NCI-H82 (cell line): ENCODE data around the gene PFKFB3.
"Not testable (repeated sequence)": the region's sequence is repeated elsewhere in the genome, so short reads cannot be mapped to it uniquely, and the experiment has no call there.

Experiments
- DNase-seq: peaks from one replicate; lab custom pipeline; 2025; lab: John Stamatoyannopoulos, UW

Gene PFKFB3

DNA sequence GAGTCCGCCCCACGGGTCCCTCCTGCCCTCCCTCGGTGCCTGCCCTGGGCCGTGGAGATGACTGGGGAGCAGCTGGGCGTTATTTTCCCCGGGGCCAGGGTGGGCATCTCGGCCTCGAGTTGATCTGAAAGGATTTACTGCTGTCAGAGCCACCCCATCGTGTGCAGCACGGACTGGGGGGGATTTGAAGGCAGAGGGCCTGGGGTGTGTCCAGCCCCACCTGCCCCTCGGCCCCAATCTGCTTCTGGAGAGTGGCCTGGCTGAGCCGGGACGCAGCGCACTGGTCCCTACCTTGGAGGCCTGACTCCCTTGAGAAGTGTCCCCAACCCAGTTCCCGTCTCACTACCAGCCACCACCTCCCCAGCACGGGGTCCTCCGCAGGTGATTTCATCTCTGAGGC lies 24.2 kb upstream of the PFKFB3 start:
- DNase-seq, result no peak

DNA sequence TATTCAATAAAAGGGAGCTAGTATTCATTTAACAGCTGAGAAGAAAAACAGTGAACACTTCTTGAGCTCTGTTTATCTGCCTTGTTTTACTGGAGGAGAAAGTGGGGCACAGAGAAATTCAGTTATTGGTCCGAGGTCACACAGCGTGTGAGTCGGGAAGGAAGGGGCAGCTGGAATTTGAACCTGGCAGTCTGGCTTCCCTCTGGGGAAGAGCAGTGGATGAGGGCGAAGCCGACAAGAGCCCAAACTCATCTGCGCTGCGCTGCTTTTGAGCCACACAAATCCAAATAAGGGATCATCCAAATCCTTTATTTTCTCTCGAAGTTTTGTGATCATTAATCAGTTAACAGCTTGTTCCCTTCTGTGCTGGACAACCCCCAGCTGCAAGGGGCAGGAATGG lies 23.7 kb upstream of the PFKFB3 start:
- DNase-seq, result no peak

DNA sequence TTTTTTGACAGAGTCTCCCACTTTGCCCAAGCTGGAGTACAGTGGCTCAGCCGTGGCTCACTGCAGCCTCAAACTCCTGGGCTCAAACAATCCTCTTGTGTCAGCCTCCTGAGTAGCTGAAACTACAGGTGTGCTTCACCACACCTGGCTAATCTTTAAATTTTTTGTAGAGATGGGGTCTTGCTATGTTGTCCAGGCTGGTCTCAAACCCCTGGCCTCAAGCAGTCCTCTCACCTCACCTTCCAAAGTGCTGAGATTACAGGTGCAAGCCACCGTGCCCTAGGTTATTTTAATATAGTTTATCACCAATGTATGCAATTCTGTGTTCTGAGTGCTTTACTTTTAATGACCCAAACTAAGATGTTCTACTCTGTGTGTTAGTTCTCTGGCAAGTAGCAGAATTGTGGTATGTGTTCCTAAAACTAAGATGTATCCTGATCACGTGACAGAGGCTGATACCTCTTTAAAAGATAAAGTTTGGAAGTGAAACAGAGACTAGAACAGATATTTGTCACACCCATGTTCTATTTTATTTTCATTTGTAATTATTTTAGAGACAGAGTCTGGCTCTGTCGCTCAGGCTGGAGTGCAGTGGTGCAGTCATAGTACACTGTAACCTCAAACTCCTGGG lies 22.1 kb upstream of the PFKFB3 start:
- no peak for DNase-seq

DNA sequence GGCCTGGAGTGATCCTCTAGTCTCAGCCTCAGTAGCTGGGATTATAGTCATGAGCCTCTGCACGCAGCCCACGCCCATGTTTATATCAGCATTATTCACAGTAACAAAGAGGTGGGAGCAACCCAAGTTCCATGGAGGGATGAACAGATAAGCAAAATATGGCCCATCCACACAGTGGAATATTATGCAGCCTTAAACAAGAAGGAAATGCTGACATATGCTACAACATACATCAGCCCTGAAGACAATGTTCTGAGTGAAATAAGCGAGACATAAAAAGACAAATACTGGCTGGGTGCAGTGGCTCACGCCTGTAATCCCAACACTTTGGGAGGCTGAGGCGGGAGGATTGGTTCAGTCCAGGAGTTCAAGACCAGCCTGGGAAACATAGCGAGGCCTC lies 21.5 kb upstream of the PFKFB3 start:
- DNase-seq, result no peak

DNA sequence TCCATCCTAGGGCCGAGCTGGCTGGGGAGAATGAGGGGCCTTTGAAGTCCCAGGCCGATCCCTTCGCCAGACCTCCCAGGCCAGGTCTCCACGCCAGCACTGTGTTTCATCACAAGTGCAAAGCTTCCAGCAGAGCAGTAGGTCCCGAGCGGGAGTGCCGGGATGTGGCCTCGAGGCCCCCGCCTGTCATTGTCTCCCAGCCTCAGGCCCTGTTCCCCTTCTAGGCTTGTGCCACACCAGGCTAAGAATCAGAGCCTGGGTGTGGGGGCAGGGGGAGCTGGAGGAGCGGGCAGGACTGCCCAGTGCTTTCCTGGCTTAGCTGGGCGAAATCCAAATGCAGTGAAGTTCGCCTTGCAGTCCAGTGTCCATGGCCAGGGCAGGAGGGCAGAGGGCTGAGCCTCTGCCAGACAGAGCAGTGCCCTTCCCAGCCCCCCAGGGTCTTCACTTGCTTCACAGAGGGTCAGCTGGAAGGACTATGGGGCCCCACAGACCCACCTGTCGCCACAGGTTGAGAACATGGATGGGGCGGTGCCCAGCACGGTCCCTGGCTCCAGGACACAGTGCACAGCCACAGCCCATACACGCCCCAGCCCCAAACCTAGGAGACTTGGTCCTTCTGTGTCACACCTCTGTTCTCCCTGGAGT lies 20.2 kb upstream of the PFKFB3 start:
- DNase-seq, result no peak

DNA sequence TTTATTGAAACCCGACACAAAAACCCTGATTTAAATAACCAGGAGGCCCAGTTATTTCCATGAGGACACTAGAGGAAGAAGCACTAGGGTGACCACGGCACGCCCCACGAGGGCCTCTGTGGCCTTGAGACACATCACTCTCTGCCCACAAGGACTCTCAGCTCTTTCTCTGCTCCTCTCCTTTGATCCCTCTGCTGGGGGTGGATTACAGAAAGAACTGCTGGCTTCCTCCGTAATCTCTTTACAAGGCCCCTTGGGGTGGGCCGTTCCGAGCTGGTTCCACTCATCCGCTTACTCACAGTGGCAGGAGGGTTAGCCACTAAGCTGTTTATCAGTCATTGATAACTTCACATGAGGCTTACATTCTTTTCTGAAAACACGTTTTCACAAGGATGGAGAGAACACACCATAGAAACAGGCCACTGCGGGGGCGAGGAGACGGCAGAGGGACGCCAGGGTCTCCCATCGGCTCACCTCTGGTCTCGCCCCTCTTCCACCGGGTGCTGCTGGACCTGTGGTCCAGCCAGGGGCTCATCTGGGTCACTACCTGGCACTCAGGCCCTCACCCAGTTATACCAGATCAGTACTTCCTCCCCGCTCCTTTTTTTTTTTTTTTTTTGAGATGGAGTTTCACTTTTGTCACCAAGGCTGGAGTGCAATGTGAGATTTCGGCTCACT lies 17.6 kb upstream of the PFKFB3 start:
- DNase-seq, result peak; percentile 94

DNA sequence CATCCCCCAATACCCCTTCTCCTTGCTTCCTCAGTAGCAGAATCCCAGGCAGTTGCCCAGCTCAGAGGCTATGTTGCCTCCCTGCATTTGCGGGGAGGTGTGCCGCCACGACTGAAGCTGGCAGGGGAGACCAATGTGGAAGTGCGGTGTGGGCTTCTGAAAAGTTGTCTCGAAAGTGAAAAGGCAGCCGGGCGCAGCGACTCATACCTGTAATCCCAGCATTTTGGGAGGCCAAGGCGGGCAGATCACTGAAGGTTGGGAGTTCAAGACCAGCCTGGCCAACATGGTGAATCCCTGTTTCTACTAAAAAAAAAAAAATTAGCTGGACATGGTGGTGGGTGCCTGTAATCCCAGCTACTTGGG lies 15.9 kb upstream of the PFKFB3 start:
- DNase-seq, result no peak

DNA sequence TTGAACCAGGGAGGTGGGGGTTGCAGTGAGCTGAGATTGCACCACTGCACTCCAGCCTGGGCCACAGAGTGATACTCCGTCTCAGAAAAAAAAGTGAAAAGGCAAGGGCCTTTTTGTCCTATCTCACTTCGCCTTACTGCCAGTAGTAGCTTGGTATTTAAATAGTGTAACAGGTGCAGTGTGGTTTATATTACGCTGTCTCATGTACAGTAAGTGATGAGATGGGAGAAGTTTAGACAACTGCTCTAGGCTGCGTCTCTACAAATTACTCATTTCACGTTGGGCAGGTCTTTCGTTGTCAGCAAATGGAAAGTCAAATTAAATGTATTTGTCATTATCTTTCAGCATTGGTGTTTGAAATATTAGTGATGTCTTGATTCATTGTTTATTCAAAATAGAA lies 15.5 kb upstream of the PFKFB3 start:
- no peak for DNase-seq

DNA sequence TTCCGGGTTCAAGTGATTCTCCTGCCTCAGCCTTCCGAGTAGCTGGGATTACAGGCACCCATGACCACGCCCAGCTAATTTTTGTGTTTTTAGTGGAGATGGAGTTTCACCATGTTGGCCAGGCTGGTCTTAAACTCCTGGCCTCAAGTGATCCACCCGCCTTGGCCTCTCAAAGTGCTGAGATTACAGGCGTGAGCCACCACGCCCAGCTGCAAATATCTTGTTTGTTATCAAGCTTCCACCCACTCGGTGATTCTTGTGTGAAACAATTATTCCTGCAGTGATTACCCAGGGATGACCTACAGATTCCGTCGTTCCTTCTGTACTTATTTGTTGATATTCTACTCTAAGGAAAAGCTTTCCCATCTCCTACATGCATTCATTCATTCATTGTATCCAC lies 12.7 kb upstream of the PFKFB3 start:
- not testable (repeated sequence) for DNase-seq

DNA sequence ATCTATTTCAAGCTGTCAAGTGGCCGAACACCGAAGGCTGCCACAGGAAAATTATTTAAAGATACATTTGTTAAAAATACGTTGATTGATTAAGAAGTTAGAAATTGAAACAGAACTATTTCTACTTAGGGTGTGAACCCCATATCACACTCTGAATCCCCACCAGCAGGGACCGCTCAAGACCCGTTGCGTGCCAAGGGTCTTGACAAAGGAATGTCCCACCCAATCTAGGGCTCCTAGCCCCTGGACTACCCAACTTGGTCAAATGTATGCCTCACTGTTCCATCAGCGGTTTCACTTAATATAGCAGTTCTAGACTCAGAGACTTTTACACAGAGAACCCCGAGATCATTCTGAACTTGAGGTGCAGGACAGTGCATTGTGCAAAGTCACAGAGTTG lies 11.6 kb upstream of the PFKFB3 start:
- no peak for DNase-seq

DNA sequence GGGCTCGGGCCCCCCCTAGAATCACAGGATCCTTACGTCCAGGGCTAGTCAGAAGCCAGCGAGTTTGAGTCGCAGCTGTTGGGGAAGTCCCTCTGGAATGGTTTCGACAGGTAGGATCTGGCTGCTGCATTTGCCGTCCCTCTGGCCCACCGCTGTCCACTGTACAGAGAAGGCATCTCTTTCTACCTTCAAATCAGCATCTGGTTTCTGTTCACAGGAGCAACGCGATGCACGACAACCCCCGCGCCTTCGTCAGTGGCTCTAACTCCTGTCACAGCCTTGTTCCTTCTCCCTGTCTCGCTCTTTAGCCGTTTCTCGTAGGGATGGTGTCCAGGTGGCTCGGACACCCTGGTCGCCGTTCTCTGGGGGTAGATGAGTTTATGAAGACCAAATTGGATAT lies 11.2 kb upstream of the PFKFB3 start:
- peak; percentile 7 for DNase-seq

DNA sequence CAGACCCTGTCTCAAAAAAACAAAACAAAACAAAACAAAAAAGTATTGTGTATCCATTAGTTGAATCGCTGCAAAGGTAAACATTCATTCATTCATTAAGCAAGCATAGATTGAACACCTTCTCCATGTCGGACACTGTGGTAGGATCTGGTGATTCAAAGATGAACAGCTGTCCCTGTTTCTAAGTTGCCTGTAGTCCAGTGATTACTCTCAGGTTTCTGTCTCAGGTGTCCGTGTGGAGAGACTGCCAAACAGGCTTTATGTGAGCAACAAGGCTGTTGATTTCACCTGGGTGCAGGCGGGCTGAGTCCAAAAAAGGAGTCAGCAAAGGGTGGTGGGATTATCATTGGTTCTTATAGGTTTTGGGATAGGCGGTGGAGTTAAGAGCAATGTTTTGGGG lies 9.4 kb upstream of the PFKFB3 start:
- not testable (repeated sequence) for DNase-seq

DNA sequence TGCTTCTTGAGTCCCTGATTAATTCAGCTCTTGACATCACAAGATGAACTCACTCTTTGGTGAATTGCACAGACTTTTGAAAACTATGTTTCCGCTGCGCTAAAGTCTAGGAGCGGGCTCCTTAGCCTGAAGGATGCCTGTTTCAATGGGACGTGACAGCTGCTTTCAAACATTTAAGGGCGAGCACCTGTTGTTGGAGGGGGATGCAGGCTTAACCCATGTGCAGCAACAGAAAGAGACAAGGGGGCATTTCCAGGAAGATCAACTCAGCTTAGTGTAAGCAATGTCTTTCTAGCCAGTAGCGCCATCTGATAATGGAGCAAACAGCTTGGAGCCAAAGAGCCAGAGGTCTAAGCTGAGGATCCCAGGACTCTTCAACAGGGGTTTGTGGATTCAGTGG lies 8.4 kb upstream of the PFKFB3 start:
- DNase-seq, result peak; percentile 70

DNA sequence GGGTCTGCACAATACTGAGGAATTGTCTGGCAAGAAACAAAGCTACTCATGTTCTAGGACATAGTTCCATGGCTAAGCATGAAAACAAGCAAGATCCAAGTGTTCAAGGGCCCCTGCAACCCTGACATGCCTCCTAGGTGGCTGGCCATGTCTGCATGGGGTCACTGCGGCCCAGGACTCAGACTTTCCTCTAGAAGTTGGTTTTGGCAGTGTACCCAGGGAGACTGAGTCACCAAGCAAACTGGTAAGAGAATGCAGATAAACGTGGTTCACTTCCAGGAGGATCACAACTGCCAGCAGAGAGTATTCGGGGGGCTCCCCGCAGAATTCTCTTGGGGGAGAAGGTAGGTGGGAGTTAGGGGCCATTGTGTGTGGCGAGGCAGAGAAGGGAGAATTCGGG lies 7.4 kb upstream of the PFKFB3 start:
- DNase-seq, result no peak

DNA sequence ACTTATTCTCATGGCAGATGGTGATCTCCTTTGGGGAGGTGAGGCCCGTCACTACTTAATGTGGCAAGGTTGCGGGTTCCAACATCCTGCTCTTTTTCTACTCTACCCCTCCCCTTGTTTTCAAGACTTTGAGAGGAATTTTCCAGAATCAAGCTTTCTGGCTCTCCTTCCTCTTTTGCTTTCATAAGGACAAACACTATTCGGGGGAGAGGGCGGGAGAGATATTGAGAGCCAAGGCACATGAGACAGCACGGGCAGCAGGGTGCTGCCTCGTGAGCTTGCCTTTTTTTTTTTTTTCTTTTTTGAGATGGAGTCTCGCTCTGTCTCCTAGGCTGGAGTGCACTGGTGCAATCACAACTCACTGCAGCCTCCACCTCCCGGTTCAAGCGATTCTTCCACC lies 6.9 kb upstream of the PFKFB3 start:
- no peak for DNase-seq

DNA sequence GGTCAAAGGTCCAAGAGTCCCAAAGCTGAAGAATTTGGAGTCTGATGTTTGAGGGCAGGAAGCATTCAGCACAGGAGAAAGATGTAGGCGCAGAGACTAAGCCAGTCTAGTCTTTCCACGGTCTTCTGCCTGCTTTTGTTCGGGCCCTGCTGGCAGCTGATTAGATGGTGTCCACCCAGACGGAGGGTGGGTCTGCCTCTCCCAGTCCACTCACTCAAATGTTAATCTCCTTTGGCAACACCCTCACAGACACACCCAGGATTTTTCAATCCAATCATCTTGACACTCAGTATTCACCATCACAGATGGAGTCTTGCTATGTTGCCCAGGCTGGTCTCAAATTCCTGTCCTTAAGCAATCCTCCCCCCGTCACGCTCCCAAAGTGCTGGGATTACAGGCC lies 6.2 kb upstream of the PFKFB3 start:
- not testable (repeated sequence) for DNase-seq

DNA sequence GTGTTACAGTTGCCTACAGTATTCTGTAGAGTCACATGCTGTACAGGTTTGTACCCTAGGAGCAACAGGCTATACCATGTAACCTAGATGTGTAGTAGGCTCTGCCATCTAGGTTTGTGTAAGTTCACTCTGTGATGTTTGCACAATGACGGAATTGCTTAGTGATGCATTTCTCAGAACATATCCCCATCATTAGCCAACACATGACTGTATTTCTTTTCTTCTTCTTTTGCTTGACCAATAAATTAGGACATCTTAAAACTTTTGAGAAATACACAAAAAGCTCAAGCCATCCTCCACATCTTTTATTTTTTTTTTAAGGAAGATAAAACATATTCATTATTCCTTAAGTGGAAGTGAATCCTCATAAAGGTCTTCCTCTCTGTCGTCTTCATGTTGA lies 5.4 kb upstream of the PFKFB3 start:
- no peak for DNase-seq

DNA sequence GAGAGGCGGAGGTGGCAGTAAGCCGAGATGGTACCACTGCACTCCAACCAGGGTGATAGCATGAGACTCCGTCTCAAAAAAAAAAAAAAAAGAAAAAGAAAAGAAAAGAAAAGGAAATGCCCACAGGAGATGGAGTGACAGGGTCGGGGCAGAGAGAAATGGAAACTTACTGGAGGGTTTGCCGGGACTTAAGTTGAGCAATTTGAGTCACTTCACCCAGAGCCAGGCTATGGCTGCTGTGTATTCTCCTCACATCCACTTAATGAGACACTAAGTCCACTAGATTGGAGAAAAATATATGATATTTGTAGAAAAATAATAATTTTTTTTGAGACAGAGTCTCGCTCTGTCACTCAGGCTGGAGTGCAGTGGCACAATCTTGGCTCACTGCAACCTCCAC lies 4.6 kb upstream of the PFKFB3 start:
- DNase-seq, result no peak

DNA sequence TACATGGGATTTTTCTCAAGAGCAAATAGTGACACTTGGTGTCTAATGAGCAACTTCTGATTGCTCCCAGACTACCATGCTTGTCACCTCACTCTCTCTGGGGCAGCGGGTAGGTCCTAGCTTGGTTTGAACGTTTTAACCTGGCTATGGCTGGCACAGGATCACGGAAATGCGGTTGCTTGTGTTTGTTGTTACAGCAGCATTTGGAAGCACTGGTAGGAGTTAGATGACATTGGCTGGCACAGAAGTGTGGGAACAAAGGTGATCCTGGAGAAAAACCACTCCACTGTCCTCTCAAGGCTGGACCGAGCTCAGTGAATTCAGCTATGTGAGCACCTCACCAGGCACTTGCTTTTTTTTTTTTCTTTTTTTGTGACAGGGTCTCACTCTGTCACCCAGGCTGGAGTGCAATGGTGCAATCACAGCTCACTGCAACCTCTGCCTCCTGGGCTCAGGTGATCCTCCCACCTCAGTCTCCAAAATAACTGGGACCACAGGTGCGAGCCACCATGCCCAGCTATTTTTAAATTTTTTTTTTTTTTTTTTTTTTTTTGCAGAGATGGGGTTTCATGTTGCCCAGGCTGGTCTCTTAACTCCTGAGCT lies 3.5 kb upstream of the PFKFB3 start:
- DNase-seq, result no peak

DNA sequence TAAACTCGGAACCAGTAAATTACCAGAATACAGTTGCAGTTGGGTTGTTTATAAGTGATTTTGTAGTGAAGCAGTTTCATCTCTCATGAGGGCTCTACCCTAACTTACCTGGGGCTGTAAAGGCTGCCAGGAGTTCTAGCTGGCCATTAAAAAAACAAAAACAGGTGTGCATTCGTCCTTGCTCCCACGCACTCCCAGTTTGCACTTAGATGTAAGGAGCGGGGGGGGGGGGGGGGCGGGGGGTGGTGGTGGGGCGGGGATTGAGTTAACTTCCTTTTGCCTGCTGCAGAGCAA lies 2.3 kb upstream of the PFKFB3 start:
- no peak for DNase-seq

DNA sequence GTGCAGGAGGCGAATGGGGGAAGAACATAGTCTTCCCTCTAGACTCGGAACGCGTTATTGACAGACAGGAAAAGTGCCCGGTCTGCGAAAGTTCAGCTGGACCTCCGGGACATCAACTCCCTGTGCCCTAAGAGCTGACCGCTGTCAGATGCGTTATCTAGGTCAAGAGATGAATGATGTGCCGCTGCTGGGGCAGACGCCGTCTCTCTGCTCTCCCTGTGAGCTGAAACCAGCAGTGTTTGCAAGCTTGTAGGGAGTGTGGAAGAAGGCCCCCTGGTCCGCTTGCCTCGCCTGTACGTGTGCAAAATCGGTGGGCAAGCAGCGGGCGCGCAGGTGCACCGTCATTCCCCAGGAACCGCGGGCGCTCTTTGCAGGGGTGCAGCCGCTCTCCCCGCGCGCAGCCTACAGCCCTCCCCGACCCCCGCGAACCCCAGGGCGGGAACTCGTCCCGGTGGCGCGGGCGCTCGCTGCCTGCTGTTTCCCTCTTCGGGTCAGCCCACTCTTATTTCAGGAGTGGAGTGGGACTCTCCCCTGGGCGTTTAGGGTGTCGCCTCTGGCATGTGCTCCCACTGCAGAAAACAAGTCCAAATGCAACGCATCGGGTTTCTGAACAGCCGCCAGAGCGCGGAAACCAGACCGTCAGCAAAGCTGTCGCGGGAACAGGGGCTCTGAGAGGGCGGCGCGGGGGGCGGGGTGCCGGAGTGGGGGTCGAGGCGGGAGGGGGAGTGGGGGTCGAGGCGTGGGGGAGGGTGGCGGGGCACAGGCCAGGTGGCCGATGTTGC lies 1.8 kb upstream of the PFKFB3 start:
- peak; percentile 39 for DNase-seq

DNA sequence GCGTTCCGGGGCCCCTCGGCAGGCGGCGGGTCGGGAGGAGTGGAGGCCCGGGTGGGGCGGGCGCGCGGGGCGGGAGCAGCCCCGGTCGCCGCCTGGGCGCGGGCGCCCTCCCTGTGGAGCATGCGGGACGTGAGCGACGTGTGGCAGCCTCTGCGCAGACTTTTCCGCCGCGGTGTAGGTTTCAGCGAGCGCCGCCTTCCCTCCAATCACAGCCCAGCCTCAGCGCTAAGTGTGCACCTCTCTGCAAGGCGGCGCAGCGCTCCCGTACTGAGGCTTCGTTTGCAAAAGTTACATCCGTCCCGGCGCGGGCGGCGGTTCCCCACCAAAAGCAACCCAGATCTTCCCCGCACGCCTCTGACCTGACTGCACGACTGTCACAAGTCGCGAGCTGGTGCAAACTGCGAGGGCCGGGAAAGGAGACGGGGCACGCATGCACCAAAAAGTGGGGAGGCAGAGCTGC lies 1.2 kb upstream of the PFKFB3 start:
- peak; percentile 64 for DNase-seq
